Left ventricle myocardium inferior (tissue), 1 donor: Measurements from ENCODE around the gene CACNA1C. TPM values are rescaled to one million over a fixed set of nuclear protein-coding genes. Genes with fewer than 3 reads are reported as not detected.

Experiments
- DNase-seq: peaks from one replicate; pipeline ENCODE4 v3.0.0-alpha.2; 2020
- H3K27ac ChIP-seq: fragments of 200-600 bp; replicated peaks from 2 replicates; pipeline ENCODE4 v1.8.0; 2021
- H3K27me3 ChIP-seq: fragments of 200-600 bp; 2 replicates; pipeline ENCODE4 v1.8.0; 2021; ENCODE audit warnings: low read depth
- H3K36me3 ChIP-seq: fragments of 200-600 bp; 2 replicates; pipeline ENCODE4 v1.8.0; 2021
- H3K4me1 ChIP-seq: fragments of 200-600 bp; 2 replicates; pipeline ENCODE4 v1.8.0; 2021
- H3K4me3 ChIP-seq: fragments of 200-600 bp; 2 replicates; pipeline ENCODE4 v1.8.0; 2021; ENCODE audit warnings: mild to moderate bottlenecking, moderate library complexity
- H3K9me3 ChIP-seq: fragments of 200-600 bp; replicated peaks from 2 replicates; pipeline ENCODE4 v1.8.0; 2021
- CTCF ChIP-seq: fragments of 200-600 bp; IDR thresholded peaks from 2 replicates; pipeline ENCODE4 v1.8.0; 2021; ENCODE audit warnings: antibody characterized with exemption, mild to moderate bottlenecking, borderline replicate concordance
- intact Hi-C: fragments of 100-400 bp; cut with micrococcal nuclease; formaldehyde crosslinking; loops from one replicate; pipeline ENCODE4 v1.11.0; 2022
- total RNA-seq: library from RNA; stranded (reverse); fragmentation: NEBNext Ultra II Directional; extraction: Animal tissue kit (Norgen Biotek cat#: 25700); gene quantifications from one replicate; pipeline ENCODE4 v1.2.1, GENCODE V29; 2021
- donor health status: DM: no; HTN: yes; CAD: no; lungs with severe emphysema.

CACNA1C gene
- total RNA-seq, 1 donor from 2014 or later: 137 TPM

- H3K9me3 ChIP-seq: no peaks in the 10 kb centered on the region
- intact Hi-C loops: no loop called here
- H3K27ac ChIP-seq: peak overlapping the region; percentile 42
- DNase-seq: no peak
- H3K36me3 ChIP-seq: peaks cover 27% of the 10 kb centered on the region
- H3K4me1 ChIP-seq: peaks cover 28% of the 10 kb centered on the region
- TF ChIP-seq CTCF: no peak
- no peak overlapping the region for H3K4me3 ChIP-seq
- H3K27me3 ChIP-seq: no peaks in the 10 kb centered on the region
Observed at GRCh38 chr12:2693980-2694610, 641.3 kb downstream of the CACNA1C start.

GRCh38 chr12:2696136-2696535, 643.3 kb downstream of the CACNA1C start:
- H3K27ac ChIP-seq: no peak overlapping the region
- H3K4me3 ChIP-seq: no peak overlapping the region
- peaks cover 7% of the 10 kb centered on the region for H3K36me3 ChIP-seq
- H3K4me1 ChIP-seq: peaks cover 25% of the 10 kb centered on the region
- no peak for DNase-seq
- H3K27me3 ChIP-seq: no peaks in the 10 kb centered on the region
- intact Hi-C loops: no loop called here
- TF ChIP-seq CTCF: no peak
- no peaks in the 10 kb centered on the region for H3K9me3 ChIP-seq

- H3K4me3 ChIP-seq: no peak overlapping the region
- no peaks in the 10 kb centered on the region for H3K36me3 ChIP-seq
- no peak overlapping the region for H3K27ac ChIP-seq
- peaks cover 15% of the 10 kb centered on the region for H3K4me1 ChIP-seq
- no peaks in the 10 kb centered on the region for H3K27me3 ChIP-seq
- TF ChIP-seq CTCF: no peak
- H3K9me3 ChIP-seq: peaks cover 3% of the 10 kb centered on the region
- DNase-seq: no peak
- intact Hi-C loops: no loop called here
Observed at GRCh38 chr12:2697057-2697800, 644.4 kb downstream of the CACNA1C start.

- Histone ChIP-seq H3K4me1 (peaks cover 1% of the 10 kb centered on the region), H3K36me3 (no peaks in the 10 kb centered on the region), H3K27ac (no peak overlapping the region), H3K9me3 (peaks cover 3% of the 10 kb centered on the region), H3K27me3 (no peaks in the 10 kb centered on the region), H3K4me3 (no peak overlapping the region)
- TF ChIP-seq CTCF: no peak
- no peak for DNase-seq
- intact Hi-C loops: no loop called here
Observed at GRCh38 chr12:2698566-2698965, 645.8 kb downstream of the CACNA1C start.

- no peak for TF ChIP-seq CTCF
- H3K27me3 ChIP-seq: peaks cover 38% of the 10 kb centered on the region
- intact Hi-C loops: no loop called here
- H3K27ac ChIP-seq: no peak overlapping the region
- H3K4me1 ChIP-seq: no peaks in the 10 kb centered on the region
- peaks cover 42% of the 10 kb centered on the region for H3K9me3 ChIP-seq
- H3K4me3 ChIP-seq: no peak overlapping the region
- no peaks in the 10 kb centered on the region for H3K36me3 ChIP-seq
- DNase-seq: no peak
Observed at GRCh38 chr12:2710701-2711100, 657.9 kb downstream of the CACNA1C start.
